HG02970 (cell line): ENCODE data around the gene SETD3.

Source experiments
- ATAC-seq: cut with Tn5 transposase; IDR thresholded peaks from one replicate; pipeline ENCODE4 v1.9.1; 2021; ENCODE audit warnings: mild to moderate bottlenecking, moderate library complexity, moderate number of reproducible peaks; ENCODE audit not compliant: unreplicated experiment, low FRiP score

Gene SETD3

DNA sequence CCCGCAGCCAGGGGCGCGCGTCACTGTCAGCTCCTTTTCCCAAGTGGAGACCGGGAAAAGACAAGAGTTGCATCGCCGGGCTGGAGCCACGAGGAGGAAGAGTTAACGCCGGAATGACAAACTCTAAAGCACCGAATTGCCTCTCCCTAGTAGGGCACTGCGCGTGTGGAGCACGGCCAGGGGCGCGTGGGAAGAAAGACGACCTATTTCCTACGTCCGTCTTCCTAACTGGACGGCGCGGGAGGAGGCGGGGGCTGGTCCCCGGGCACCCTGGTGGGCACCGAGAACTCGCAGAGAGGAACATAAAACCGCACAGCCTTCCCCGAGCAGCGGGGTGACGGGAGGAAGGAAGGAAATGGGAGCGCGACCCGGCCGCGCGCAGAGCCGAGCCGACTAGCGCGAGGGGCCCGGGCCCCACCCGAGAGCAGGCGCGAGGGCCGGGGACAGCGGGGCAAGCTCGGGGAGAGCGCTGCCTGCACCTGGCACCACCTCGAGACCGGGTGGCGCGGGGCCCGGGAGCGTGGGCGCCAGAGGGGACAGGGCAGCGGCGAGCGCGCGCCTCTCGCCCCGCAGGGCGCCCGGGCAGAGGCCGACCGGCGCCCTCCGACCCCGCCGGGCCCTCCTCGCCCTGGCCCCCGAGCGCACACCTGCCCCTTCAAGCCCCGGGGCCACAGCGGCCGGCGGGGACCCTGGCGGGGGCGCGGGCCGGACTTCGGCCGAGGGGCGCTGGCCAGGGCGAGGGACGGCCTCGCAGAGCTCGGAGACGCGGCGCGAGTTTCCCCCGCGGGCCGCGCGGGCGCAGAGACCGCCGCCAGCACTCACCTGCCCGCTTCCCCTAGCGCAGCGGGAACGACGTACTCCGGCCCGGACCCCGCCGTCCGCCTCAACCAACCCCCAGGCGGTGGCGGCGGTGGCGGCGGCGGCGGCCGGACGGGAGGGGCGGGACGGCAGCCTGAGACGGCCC, at the start of gene SETD3:
TSS of gene SETD3 (minus strand) at position 954 of the 964 bp plus-strand sequence. CDS start 15,054 bp downstream, outside the sequence.
- ATAC-seq, result peak; percentile 0

DNA sequence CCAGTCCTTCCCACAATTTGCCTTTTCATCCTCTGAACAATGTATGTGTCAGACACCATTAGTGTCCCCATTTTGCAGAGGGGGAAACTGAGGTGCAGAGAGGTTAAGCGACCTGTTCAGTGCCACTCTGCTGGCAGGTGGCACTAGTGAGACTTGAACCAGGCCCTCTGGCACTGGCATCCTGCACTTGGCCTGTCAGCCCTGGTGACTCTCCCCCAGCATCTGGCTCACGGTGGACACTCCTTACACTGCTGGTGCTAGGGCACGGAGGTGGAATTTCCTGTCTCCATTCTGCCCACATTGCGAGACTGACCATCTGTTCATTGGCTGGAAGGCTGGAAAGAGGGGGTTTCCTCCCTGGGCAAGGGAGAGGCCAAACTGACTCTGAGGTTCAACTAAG, 49.2 kb upstream of the SETD3 start:
- ATAC-seq, result no peak

DNA sequence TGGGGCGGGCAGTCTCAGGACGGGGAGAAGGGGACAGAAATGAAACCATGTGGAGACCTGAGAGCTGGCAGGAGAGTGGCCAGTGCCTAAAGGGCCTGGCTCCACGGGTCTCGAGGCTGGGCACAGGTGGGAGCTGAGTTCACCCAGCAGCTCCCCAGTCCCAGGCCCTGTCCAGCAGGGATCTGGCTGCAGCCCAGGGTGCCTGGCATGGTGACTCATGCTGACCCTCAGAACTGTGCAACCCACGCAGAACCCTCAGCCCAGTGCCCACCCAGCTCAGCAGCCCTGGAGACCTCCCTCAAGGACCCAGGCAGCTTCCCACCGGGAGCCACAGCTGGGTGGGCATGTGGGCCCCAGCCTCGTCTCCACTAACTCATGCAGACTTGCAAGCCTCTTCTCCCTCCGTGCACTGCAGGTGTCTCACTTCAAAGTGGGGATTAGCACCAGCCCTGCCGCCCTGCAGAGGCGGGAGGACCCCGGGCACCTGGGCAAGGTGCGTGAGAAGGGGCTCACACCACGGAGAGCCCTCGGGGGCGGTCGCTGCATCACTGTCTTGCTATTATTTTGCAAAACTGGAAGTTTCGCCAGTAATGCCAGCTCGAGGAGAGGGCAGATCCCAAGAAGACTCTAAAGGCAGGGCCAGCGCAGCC, 46.9 kb upstream of the SETD3 start:
- ATAC-seq, result no peak

DNA sequence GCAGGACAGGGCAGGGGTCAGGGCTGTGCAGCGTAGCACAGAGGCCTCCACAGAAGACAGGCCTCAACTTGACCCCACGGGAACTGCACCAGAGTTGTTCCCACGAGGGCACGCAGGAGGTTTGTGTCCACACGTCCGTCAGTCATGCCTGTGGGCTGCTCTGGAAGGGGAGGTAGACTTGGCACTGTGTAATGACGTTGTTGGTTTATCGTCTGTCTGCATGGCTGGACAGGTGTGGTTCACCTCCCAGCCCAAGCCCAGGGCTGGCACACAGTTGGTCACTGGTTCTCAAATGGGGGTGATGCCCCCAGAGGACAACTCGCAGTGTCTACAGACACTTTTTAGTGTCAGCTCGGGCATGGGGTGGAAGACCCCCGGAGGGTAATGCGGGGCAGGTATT, 46.4 kb upstream of the SETD3 start:
- ATAC-seq, result no peak

DNA sequence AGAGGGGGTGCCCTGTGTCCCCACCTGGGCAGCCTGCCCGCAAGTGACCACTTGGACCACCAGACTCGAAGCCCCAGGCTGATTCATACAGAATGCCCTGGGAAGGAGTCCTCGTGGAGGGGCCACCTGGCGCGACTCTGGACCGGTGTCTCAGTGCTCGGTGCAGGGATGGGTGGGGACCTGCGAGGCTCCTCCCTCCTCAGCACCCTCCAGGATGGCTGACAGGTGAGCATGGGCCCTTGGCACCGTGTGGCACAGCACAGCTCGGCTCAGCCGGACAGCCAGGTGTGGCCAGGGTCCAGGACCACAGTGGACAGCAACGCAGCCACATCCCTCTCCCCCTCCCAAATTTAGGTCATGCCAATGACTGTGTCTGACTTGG, 45.0 kb upstream of the SETD3 start:
- ATAC-seq, result no peak

DNA sequence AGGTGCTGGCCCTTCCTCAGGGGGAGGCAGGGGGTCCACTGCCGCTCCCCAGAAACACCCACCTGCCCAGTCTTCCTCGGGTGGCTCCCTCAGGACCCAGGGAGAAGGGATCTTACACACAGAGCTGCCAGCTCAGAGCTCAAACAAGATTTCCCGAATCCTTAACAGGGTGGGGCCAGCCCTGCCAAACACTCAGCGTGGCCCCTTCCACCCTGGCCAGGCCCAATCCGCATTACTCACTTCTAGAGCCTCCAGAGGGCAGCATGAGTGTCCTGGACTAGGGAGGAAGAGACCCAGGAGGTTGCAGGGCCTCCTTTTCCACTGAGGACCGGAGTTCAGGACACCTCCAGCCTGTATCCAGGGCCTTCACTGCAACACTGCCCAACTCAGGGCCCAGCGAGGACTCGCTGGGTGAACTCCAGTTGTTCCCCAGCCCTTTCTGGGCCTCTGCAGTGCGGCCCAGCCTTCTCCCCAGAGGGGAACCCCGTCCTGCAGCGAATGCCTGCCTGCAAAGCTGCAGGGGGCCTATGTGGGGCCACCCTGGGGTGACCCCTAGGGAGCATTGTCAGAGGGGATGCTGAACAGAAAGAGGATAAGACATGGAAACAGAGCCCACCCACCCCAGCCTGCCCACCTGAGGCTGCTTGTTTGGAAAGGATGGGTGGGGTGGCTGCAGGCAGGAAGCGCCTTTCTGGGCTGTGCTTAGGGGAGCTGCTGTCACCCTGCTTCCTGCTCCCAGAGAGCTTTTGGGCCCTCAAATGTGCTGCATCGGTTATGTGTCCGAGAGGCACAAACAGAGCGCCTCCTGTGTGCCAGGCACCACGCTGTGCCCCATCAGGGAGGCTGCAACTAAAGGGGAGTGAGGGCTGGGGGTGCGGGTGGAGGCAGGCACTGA, 44.4 kb upstream of the SETD3 start:
- no peak for ATAC-seq

DNA sequence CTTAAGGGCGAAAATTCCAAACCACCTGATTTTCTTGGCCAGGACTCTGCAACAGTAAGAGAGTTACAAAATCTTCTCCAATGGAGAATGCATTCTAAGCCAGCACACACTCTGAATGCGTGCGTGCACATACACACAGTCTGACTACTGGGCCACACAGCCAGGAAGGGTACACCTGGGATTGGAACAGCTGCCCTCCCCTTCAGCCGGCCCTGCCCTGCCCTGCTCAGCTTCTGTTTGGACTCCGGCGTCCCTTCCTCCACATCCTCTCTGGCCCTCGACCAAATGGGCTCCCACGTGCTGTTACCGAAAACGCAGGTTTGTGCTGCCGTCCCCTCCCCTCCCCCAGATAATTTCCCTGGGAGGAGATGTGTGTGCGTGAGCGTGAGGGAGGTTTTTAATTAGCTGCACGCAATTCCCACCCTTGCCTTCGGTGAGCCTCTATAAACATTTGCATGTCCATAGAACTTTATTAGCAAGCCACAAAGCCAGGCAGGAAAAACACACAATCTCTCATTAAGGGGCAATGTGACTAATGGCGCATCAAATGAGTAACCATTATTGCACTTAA, 43.5 kb upstream of the SETD3 start:
- ATAC-seq, result no peak

DNA sequence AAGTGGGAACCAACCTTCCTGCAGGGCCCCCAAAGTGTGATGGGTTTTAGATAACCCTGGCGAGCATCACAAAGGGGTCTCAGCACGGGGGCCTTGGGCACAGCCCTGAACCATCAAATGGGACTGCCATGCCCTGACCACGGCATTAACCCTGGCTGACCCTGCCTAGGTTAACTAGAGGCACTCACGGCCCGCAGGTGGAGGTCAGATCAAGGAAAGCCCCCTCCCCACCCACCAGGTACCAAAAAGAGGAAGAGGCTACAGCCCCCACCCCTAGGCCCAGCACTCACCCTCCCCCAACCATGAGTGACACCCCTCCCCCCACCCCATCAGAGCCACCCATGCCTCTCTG, 43.0 kb upstream of the SETD3 start:
- no peak for ATAC-seq

DNA sequence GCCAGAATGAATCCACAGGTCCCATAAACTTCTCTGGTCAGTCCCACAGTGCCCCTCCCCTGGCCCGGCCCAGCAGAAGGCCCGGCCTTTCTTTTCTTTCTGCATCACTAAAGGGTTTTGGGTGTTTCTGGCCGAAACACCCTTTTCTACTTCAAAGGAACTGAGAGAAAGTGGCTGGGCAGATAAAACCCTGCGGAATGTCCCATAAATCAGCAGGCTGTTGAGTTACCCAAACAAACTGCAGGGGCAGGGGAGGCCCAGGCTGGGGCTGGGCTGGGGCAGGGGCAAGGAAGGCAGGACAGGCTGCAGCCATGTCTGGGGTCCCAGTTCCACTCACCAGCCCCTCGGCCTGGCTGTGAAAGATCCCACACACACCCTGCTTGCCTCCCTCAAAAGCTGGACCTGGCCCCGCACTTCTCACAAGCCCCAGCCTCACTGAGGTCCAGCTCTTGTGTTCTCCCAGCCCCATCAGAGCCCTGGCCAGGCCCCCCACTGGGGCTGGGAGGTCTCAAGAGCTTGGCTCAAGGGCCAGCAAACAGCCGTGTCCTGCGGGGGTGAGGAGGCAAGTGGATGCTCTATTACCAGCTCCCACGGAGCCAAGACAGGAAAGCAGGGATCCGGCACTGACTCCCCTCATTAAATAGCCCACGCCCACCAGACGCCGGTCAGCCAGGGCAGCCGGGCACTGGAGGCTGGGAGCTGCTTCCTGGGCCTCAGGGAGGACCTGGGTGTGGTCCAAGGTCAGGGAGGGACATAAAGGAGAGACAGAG, 42.5 kb upstream of the SETD3 start:
- ATAC-seq, result no peak

DNA sequence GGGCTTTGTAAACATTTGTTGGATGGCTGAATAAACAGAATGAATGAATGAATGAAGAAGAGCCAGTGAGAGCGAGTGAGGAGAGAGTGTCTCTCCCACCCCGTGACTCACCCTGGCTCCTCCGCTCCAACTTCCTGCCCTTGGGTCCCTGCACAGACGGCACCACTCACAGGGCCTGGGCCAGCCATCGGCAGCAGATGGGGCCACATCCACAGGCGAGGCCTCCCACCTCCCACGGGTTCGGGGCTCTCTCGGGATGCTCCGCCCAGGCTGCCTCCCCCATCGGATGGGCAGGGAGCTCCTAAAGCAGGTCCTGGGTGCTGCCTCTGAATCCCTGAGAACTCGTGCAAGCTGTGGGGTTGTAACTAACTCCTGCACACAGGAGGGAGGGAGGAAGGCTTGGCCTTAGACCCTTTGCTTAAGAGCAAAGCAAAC, 41.8 kb upstream of the SETD3 start:
- ATAC-seq, result no peak

DNA sequence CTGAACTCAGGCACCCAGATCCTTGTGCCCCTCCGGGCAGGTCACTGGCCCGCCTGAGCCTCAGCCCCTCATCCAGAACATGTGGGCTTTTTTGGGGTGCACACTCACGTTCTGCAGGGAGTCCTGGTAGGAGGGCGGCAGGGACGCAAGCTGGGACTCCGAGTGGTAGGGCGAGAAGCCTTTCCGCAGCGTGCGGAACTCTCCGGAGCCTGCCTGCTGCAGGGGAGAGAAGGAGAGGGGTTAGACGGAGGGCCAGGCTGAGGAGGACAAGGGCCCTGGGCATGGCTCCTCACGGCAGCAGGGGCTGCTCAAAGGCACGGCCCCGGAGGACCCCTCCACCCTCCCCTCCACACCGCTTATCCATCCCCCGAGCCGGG, 41.4 kb upstream of the SETD3 start:
- no peak for ATAC-seq

DNA sequence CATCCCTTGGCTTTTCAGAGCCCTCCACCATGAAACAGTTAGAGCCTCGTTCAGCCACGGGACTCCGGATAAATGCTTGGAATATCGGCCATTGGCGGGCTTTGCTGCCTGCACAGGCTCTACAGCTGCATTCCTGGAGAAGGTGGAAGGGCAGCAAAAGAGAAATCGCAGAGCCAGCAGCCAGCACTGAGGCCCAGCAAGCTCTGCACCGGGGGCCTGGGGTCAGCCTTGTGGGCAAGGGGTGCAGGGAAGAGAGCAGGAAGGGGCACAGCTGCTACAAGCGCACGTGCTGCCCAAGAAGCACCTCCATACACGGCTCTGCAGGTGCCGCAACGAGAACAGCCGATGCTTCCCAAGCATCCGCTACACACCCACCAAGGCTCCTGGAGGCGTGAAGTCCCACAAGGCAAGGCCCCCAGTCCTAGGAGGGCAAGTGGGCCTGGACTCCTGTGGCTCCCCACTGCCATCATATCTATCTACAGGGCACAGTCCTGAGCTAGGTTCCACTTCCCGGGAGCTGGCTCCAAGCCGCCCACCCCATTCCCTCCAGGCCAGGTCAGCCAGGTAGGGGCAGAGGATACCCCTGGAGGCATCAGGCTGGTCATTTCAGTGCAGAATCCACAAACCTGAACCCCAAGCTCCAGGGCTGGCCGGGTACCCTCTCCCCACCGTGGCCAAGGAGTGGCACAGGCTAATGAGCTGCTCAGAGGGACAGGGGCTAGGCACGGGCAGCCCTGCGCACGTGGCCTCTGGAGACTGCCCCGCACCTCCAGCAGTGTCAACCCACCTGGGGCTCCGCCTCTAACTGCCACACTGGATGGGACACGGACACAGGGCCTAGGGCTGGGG, 40.7 kb upstream of the SETD3 start:
- no peak for ATAC-seq

DNA sequence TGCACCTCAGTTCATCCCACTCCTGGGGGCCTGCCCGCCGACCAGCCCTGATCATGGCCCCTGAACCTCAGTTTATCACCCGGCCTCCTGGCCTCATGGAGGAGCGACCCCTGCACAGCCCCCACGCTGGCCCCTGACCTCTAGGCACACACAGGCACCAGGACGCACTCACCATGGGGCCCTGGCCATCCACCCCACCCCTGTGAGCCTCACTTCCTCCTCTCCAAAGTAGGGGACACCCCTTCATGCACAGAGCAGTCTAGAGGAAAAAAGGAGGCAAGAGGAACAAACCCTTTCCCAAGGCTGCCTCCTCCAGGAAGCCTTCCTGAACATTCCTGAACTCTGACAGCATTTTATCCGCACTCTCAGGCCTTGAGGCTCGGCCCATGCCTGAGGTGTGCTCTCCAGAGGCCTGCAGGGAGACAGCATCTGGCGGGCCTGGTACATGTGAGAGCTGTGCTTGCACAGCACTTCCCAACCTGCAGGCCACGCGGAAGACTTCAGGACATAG, 40.0 kb upstream of the SETD3 start:
- ATAC-seq, result no peak

DNA sequence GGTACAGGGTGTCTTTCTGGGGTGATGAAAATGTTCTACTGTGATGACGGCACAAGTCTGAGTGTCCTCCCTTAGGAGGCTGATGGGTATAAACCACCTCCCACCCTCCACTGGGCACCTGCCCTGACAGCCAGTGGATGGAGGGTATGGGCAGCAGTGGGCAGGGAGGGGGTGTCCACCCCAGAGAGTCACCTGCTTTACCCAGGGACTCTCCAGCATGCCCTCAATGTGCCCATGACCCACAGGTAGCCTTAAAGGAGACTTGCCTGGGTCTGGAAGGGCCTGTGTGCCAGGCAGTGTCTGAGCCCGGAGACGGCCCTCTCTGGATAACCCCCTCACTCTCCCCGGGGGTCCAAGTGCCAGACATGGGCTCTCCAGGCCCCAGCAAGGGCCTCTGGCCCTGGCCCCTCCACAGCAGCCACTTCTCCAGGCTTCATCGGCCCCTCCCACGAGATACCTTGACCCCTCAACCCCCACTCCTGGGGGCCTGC, 39.3 kb upstream of the SETD3 start:
- ATAC-seq, result no peak

DNA sequence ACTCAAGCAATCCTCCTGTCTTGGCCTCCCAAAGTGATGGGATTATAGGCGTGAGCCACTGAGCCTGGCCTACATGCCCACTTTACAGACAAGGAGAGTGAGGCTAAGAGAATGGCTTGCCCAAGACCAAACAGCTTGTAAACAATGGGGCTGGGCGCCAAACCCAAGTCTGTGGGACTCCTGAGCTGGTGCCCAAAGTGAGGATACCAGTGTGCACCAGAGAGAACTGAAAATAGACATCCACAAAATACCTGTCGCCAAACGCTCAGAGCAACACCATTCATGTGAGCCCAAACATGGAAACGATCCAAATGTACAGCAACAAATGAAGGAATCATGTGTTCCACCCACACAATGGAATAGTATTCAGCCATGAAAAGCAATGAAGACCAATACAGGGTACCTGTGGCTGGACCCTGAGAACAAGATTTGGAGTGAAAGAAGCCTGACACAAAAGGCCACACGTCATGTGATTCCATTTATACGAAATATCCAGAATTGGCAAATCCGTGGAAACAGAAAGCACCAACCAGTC, 38.8 kb upstream of the SETD3 start:
- ATAC-seq, result no peak

DNA sequence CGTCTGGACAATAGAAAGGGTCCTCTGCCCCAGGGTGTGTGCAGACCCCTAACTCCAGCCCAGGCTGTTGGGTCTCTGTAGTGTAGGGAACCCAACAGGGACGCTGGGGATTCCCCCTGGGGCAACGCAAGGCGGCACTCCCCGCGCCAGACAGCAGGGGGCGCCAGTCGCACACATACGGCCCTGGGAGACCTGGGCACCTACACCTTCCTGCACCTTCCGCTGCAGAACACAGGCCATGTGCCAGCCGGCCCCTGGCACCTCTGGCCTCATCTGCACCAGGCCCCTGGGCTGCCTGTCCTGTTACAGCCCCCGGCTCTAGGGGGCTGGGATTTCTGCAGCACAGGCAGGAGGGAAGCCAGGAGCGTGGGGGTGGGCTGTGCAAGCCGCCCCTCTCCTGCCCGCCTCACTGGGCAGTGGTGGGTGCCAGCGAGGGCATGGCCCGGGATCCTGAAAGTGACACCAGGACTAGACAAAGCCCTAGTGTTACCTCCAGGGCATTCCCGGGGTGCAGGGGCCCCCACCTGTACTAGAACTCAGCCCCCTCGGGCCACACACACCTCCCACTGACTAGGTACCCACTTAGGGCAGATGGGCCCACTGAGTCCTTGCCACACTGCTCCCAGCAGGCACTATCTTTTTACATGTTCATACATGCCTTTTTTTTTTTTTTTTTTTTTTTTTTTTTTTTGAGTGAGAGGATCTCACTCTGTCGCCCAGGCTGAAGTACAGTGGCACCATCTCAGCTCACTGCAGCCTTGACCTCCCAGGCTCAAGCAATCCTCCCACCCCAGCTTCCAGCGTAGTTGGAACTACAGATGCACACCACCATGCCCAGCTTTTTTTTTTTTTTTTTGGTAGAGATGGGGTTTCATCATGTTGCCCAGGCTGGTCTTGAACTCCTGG, 38.0 kb upstream of the SETD3 start:
- no peak for ATAC-seq

DNA sequence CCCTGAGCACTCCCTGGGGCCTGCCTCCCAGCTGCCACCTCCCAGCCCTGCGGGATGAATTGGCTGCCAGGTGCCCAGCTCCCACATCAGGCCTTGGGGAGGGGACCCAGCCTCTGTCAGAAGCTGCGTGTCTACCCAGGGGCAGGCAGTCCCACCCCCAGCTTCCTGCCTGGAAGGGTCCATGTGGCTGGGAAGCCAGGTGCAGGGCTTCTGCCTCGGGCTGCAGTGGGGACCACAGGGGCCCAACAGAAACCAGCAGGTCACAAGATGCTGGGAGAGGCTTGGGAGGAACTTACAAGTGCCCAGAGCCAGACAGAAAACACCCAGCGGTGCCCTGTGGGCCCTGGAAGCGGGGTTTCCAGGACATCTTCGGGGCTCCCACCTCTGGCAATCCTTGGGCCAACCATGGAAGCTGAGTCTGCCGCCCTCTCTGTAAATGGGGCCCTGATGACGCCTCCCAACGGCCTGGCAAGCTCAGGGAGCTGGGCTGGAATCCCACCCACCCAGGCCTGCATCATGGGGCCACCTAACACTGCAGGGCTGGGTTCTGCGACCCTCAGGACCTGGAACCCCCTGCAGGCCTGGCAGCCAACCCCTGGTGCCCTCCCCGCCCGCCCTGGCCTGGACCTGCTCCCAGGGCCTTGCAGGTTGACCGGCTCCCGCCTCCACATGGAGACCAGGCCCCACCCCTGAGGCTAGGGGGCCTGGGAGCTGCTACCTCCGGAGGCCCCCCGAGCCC, 37.2 kb upstream of the SETD3 start:
- no peak for ATAC-seq
